HG03095 (cell line): ENCODE data around the gene CFAP58.
A peak's percentile ranks its signal among the peaks of the same experiment; 100 is the strongest.

ENCODE experiments used
- ATAC-seq: cut with Tn5 transposase; IDR thresholded peaks from one replicate; pipeline ENCODE4 v1.9.1; 2021; ENCODE audit warnings: moderate library complexity; ENCODE audit not compliant: unreplicated experiment

Gene CFAP58

DNA sequence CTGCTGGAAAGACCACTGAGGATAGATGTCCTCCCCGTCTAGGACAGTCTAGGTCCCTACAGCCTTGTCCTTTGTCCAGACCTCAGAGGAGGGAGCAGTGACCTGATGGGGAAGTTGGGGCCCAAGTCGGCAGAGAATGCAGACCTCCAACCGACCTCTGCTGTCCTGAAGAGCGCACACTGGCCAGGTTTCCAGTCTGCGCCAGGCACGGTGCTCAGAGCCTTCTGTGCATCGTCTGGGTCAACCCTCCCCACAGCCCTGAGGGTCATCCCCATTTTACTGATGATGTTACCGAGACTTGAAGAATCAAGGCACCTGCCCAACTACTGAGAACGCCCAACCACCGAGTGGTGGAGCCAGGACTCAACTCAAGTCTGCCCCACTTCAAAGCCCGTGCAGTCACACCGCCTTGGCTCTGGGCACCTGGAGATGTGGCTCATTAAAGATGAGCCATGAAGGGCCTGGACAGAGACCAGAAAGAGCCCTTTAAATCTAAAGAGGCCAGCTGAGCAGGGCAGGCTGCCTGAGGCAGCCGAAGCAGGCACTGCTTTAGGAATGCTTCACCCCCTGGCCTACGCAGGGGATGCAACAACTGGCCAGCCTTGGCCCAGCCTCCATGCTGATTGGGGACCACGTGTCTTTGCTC lies 19.8 kb upstream of the CFAP58 start:
- ATAC-seq, result no peak

DNA sequence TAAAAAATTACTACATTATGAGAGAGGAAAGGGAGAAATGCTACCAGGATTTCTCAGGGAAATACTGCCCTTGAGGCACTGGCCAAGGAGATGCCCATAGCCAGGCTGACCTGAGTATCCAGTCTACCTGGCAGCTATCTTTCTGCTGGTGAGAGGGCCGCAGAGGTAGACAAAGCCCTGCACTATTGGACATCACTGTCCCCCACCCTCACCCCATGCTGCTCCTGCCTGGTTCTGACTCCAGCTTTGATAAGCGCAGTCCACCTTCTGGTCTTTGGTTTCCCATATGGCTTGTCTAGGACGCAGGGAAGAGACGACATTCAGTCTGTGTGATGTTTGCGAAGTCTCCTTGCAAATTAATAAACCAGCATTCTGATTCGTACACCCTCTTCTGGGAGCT lies 19.1 kb upstream of the CFAP58 start:
- ATAC-seq, result no peak

DNA sequence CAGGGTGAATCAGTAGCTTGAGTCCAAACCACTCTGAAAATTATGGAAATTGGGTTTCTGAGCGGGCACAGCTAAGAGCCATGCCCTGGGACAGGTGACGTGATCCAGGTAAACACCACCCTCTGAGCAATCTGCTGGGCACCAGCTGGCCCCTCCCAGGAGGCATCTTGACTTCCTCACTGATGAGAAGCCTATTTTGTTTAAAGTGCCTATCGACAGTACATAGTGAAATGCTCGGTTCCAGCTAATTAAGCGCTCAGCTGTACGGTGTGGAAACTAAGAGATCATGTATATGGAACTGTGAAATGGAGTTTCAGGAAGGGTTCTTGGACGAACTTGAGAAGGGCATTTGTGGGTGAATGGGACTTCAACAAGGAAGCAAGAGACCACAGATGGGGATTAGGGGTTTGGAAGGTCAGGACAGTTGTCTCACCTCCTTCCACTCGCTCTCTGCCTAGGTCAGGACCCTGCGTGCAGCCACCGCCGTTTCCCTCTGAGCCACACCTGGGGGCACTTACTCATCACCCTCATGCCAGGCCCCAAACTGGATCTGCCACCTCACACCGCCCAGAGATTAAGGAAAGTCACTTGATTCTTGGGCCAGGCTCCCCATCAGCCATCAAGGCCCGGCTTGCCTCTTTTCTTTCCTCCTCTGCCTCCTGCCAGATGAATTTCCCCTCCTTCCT lies 18.5 kb upstream of the CFAP58 start:
- ATAC-seq, result no peak

DNA sequence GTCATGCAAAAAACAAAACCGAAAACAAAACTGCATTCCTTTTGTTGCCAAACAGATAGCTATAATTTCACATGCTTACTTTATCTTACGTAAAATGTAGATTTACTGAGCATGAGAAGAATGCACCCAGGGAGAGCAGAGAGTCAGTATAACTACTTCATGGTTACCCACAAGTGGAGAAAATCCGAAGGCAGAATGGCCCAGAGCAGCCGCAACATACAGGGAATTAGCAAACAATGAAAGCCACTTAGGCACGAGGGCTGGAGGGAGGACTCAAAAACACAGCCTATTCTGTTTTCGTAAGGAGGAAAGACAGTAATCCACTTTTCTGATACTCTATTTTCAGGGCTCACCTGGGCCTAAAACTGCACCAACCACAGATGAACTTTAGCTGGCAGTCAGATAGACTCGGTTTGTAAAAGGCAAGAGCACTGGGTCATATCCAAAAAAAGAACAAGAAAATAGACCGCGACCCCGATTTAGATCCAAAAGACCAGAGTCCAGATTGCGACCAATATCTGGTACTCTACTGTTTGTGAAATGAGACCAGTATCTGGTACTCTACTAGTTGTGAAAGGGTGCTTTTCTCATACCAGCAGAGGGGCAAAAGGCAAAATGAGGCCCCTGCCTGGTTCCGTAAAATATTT lies 16.7 kb upstream of the CFAP58 start:
- no peak for ATAC-seq

DNA sequence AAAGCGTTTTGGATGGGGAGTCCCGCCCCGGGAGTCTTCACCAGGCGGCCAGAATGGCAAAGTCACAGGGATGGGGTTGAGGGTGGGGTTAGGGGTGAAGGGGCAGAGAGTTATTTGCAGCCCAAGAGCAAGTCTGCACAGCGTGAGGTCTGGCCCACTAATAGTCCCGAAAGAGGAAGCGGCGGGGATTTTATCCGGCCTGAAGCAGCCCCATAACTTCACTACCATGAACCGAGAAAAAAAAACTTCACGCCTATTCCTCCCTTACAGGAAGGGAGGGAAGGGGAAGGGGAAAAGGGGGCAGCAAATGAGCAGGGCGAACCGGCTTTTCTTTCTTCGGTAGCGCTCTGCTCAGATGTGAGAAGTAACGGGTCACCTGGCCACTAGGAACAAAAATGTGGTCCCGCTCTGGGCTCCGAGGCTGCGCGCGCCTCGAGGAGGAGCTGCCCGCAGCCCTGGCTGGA lies 16.1 kb upstream of the CFAP58 start:
- peak; percentile 37 for ATAC-seq

DNA sequence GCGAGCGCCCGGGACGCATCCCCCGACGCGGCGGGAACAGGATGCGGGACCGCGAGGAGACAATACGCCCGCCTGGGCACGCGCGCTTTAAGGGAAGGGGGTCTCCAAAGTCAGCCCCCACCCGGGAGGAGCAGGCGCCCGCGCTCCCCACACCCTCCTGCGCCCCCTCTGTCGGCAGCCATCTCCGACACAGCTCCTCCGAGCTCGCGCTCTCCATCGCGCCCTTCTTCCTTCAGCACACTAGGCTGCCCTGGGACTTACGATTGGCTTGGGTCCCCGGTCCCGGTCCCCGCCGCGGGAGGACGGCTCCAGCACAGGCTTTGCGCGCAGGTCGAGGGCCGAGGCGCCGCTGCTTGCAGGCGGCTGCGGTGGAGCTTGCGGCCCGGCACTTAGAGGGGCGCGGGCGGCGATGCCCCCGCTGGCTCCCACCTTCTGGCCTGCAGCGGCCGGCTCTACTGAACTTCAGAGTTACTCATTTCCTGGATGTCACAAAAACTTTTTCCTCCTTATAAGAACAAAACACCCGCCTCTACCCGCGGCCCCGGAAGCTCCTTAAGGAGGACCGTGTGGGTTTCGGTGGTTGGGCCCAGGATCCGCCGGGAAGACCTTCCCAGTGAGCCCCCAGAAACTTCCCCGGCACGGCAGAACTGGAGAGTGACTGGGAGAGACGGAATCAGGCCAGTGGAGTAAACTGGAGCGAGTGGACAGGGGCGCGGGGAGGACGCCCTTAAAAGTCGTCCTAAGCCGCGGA lies 15.5 kb upstream of the CFAP58 start, which contains the start of gene ITPRIP:
ITPRIP (minus strand) TSS at position 481 of the 751 bp plus-strand sequence. CDS start 22,414 bp downstream, outside the sequence.
- peak; percentile 71 for ATAC-seq

DNA sequence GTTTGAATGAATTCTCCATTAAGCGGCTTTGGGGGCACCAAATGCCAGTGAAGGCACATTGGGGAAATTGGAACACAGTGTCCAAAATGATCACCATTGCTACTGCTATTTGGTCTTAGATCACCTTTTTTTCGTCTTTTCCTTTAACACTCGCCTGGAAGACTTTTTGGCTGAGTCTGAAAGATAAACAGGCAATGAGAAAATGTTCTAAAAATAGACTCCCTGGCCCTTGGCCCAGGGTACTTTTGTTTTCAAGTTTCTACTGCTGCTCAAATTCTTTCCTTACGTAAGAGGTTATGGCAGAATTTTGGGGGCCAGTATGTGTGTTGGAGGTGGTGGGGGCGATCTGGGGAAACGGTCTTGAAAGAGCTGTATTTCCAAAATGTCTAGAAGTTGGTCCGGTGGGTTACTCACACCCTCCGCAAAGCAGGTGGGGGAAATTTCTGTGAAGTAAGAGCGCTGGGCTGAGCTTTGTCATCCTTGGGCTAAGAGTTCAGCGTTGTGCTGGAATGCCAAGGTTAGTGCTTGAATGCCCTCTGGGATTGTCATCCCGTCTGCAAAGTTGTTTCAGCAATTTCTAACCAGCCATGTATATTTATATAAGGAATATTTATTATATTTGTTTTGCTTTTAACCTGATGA lies 14.0 kb upstream of the CFAP58 start:
- ATAC-seq, result no peak

DNA sequence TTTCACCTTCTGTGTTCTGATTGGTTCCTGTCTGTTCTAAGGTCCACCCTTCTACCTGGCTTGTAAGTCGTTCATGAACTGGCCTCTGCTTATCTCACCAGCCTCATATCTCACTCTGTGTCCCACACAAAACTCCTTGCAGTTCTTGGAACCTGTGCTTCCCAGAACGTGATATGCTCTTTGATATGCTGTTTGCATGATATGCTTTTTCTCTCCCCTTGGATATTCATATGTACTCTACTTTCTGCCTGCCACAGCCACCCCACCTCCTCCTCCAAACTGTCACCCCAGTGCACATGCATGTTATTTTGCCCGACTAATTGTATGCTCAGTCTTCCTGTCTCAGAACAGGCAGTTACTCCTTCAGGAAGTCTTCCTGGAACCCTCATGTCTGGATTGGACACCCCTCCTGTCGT lies 13.5 kb upstream of the CFAP58 start:
- no peak for ATAC-seq

DNA sequence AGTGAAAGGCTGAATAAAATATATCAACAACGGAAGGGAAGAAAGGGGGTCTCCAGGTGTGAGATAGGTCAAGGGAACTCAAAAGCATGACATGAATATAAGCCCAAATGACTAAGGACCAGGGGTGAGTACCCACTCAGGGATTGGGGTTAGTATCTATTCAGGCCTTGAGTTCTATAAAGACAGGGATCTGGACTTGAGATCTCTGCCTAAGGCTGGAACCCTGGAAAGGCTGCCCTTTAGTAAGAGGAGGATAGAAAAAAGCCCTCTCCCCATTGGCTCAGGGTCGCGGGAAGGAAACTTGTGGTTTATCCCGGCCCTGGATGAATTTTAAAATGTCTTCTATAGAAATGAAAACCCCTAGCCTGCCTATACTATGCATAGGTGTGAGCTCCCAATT lies 13.0 kb upstream of the CFAP58 start:
- no peak for ATAC-seq

DNA sequence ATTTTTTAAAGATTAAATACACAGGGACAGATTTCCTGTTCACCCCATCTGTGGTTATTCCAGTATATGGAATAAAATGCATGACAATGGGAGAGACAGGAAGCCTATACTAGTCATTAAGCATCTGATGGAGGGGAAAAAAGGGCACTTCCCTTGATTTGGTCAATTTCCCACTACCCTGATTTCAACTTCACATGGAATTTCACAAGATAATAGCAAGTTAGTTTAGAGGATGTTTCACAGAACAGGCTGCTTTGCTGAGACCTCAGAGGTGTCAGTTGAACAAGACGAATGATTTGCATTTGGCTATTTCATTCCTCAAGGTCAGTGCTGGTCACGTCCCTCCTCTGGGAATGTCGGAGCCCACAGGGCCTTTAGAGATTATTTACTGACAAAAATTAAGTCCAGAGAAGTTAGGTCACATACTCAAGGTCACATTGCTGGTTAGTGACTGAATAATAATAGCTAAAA lies 10.7 kb upstream of the CFAP58 start:
- ATAC-seq, result no peak

DNA sequence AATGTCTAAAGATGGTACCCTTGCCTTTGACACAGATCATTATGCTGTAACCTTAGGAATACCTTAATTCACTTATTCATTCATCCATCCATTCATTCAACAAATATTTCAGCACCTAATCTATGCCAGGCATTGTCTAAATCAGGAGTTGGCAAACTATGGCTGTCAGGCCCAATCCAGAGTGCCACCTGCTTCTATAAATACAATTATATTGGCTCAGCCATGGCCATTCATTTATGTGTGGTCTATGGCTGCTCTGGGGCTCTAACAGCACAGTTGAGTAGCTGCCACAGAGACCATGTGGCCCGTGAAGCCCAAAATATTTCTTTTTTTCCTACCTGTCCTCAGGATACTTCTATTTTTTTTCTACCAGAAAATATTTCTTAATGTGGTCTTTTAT lies 9.4 kb upstream of the CFAP58 start:
- ATAC-seq, result no peak

DNA sequence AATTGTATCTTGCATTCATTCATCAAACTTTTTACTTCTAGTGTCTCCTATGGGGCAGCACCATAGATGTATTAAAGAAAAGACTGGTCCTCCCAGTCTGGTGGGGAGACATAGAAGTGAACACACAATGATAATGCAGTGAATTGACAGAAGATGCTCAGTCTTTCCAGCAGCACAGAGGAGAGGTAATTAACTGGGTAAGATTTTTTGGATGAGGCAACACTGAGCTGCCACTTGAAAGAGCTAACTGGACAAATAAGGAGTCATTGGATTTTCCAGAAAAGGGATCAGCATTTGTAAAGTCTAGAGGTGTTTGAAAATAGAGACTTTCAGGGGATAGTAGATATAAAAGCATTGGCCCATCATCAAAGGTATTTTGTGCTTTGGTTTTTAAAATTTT lies 8.1 kb upstream of the CFAP58 start:
- ATAC-seq, result no peak

DNA sequence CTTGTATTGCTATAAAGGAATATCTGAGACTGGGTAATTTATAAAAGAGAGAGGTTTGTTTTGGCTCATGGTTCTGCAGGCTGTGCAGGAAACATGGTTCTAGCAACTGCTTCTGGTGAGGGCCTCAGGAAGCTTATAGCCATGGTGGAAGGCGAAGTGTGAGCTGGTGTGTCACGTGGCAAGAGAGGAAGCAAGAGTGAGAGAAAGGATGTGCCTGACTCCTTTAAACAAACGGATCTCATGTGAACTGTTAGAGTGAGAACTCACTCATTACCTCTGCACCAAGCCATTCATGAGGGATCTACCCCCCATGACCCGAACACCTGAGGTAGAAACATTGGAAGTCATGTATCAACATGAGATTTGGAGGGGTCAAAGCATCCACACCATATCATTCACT lies 7.7 kb upstream of the CFAP58 start:
- ATAC-seq, result no peak

DNA sequence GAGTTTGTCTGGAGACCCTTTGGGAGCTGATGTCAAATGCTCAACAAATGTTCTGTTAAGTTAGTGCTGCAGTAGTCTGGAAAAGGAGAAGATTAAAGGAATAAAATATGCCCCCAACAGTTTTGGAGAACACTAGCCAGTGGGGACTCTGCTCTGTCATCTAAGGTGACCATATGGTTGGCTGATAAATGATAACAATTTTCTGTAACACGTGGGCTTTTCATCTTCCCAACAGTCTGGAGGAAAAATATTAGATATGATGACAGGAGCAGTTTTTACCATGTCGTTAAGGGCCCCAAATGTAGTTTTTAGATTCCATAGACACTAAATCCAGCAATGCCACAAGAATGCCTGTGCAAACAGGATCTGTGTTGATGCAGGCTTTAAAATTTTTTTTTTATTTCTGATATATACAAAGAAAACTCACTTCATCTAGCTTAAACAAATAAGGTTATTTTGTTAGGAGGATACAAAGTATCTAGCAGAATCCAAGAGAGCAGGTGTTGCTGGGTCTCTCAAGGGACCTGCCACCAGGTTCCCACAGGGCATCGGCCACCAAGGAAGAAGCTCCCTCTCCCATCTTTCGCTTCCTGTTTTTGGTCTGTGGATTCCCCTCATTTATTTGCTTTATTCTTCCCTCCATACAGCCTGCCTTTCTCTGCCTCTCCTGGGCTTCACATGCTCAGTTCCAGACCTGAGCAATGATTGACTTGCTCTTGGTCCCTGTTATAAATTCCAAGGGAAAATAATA lies 6.2 kb upstream of the CFAP58 start:
- ATAC-seq, result no peak

DNA sequence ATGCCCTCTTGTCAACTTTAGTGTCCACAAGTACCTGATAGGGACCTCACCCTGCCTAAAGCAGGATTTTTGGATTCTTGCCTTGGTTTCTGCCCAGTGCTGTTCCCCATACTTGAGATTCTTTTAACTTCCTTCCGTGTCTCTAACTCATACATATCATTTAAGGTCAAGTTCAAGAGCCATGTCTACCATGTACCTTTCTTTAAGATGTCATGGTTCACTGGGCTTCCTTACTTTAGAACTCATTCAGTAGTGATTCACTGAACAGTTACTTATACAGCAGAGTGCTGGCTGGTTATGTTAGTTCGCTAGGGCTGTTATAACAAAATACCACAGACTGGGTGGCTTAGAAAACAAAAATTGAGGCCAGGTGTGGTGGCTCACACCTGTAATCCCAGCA lies 5.0 kb upstream of the CFAP58 start:
- ATAC-seq, result no peak

DNA sequence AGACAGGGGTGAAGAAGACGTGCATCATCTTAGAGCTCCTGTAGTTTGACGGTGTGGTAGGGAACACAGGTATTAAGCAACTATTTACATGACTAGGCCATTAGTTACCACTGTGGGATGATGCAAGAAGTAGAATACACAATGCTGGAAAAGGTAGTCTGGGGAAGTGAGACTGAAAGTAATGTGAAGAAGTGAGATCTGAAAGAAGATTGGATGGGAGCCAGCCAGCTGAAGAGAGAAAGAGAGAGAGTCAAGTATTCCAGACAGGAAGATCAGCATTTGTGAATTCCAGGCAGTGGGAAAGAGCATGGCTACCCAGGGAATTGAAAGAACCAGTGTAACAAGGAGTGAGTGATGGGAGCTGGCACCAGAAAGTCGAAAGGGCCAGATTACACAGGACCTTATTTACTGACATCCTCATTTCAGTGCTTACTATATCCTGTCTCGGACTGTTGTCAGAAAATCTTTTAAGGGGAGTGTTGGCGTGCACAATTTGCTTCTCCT lies 4.0 kb upstream of the CFAP58 start:
- peak; percentile 54 for ATAC-seq

DNA sequence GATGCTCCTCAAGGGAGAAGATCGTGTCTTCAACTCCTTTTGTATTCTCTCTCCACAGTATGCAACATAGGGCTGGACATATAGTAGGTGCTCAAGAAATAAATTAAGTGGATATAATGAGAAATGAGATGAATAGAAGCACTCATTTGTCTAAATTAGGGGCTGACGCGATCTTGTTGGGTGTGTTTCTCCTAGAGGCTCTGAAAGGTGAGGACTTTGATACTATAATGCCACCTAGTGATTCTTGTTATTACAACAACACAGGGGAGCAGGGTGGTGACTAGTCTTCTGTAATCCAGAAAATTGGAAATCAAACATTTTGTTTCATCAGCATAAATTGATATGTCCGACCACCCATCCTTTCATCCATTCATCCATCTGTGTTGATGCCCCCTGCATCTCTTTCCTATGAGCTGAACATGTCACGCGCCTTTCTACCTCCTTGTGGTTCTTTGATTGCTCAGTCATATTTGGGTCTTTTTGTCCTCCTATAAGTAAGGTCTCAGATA lies 3.5 kb upstream of the CFAP58 start:
- ATAC-seq, result peak; percentile 40

DNA sequence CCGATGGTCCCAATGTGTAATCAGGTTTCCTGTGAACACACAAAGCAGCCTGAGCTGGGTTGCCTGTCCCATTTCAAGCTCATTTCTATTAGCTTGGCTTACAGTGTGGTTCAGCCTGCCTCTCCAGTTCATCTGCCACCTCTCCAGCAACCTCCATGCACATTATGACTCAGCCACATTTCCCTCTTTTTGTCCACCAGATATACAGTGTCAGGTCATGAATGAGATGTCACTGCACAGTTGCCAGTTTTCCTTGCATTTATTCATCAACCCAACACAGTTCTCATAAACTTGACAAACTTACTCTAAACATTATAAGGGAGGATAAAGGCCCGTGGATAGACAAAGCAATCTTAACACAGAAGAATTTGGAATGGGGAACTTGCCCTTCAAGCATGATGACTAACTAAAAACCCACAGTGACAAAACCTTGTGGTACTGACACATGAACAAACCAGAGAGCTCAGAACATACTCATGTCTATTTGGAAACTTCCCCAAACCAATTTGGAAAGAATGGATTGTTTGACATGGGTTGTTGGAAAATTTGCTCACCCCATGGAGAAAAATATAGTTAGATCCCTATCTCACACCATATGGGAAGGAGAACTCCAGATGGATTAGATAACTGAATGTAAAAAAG lies 2.5 kb upstream of the CFAP58 start:
- ATAC-seq, result no peak

DNA sequence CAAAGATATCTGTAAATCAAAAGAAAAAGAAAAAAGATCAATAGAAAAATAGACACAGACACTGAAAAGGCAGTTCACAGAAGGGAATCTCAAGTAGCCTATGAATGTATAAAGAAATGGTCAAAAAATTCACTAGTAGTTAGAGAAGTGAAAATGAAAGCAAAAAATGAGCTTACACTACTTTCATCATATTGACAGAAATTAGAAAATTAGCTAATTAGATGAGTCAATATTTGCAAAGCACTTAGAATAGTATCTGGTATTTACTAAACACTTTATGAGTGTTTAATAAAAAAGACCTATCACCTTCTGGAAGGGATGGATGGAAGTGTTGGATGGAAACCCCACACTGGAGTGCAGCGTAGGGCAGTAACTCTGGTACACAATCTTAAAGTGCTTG lies 1.7 kb upstream of the CFAP58 start:
- no peak for ATAC-seq
